ENCODE measurements around the gene LYST. TPM values are rescaled to one million over a fixed set of nuclear protein-coding genes. Genes with fewer than 3 reads are reported as not detected.

LYST gene
- total and polyA plus RNA-seq, 2 donors (not counting 1 experiment from before 2014, with no cell fraction given) = 7.5 to 50.2 TPM

DNA sequence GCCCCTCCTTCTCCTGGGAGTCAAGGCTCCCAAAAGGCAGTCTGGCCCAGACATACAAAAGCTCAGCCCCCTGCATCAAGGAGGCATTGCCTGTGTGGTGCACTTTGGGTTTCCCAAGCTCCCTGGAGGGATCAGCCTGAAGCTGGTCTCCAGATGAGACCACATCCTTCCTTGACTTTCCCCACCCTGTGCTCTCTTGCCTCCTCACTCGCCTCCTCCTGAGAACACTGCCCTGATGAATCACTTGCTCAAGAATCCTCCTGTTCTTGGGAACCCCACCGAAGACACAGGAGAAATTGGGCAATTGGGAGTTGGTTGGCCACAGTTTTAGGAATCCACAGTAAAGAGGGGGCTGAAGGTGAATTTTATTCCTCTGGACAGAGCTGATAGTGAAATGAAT is 34.8 kb upstream of the LYST start:
- Histone ChIP-seq H4K20me1 (ENCODE audit: control insufficient read depth, extremely low read depth, insufficient read depth, low read length) (no peaks in the 10 kb centered on the region), H3K4me3 (replicated peaks in 1 of 4; ENCODE audit: control extremely low read depth in 1 of 4, insufficient read depth in 1 of 4, low read depth in 3 of 4, low read length in 4 of 4) (no peak overlapping the region), H3K79me2 (ENCODE audit: control insufficient read depth, insufficient read depth, low read length) (no peaks in the 10 kb centered on the region), H3K36me3 (ENCODE audit: control insufficient read depth, insufficient read depth, low read length) (no peaks in the 10 kb centered on the region), H3K4me2 (ENCODE audit: extremely low read depth, insufficient read depth, low read length) (no peak overlapping the region), H3K9ac (ENCODE audit: insufficient read depth, low read length) (no peak overlapping the region), H3K27me3 (ENCODE audit: control insufficient read depth, insufficient read depth, low read length) (no peaks in the 10 kb centered on the region), H3K9me3 (ENCODE audit: control insufficient read depth, insufficient read depth, low read depth, low read length) (no peaks in the 10 kb centered on the region), H3K4me1 (ENCODE audit: control insufficient read depth, extremely low read depth, insufficient read depth, low read length) (peaks cover 14% of the 10 kb centered on the region), H3K27ac (ENCODE audit: insufficient read depth, low read length) (no peak overlapping the region), H2AFZ (ENCODE audit: low read length) (no peak overlapping the region)
- DNase-seq (ENCODE audit: low read depth in 2 of 2) = peak; percentile 87 to 88
- TF ChIP-seq EZH2 (IDR thresholded peaks at IDR 0.05; ENCODE audit: low read length, missing control alignments) = no peak
- TF ChIP-seq, protein P1, sequence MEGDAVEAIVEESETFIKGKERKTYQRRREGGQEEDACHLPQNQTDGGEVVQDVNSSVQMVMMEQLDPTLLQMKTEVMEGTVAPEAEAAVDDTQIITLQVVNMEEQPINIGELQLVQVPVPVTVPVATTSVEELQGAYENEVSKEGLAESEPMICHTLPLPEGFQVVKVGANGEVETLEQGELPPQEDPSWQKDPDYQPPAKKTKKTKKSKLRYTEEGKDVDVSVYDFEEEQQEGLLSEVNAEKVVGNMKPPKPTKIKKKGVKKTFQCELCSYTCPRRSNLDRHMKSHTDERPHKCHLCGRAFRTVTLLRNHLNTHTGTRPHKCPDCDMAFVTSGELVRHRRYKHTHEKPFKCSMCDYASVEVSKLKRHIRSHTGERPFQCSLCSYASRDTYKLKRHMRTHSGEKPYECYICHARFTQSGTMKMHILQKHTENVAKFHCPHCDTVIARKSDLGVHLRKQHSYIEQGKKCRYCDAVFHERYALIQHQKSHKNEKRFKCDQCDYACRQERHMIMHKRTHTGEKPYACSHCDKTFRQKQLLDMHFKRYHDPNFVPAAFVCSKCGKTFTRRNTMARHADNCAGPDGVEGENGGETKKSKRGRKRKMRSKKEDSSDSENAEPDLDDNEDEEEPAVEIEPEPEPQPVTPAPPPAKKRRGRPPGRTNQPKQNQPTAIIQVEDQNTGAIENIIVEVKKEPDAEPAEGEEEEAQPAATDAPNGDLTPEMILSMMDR (conservative IDR thresholded peaks at IDR 0.05 in 1 of 2, IDR thresholded peaks at IDR 0.05 in 1 of 2; ENCODE audit: low read depth in 1 of 2, low read length in 2 of 2) = no peak

DNA sequence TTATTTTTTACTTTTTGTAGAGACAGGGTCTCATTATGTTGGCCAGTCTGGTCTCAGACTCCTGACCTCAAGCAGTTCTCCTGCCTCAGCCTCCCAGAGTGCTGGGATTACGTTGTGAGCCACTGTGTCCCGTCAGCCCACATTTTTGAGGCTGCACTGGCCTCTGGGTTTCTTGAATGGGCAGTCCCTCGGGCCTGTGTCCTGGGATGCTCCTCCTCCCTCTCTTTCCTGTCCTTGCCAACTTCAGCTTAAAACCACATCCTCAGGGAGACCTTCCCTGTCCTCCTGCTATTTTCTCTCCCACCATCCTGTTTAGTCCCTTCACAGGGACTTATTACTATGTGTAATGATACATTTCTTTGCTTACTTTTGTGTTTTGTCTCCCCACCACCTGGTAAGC is 31.4 kb upstream of the LYST start:
- H2AFZ ChIP-seq (ENCODE audit: low read length) = no peak overlapping the region
- no peaks in the 10 kb centered on the region for H3K27me3 ChIP-seq (ENCODE audit: control insufficient read depth, insufficient read depth, low read length)
- H3K9me3 ChIP-seq (ENCODE audit: control insufficient read depth, insufficient read depth, low read depth, low read length) = no peaks in the 10 kb centered on the region
- no peak overlapping the region for H3K9ac ChIP-seq (ENCODE audit: insufficient read depth, low read length)
- TF ChIP-seq EZH2 (IDR thresholded peaks at IDR 0.05; ENCODE audit: low read length, missing control alignments) = no peak
- H4K20me1 ChIP-seq (ENCODE audit: control insufficient read depth, extremely low read depth, insufficient read depth, low read length) = no peaks in the 10 kb centered on the region
- no peaks in the 10 kb centered on the region for H3K36me3 ChIP-seq (ENCODE audit: control insufficient read depth, insufficient read depth, low read length)
- DNase-seq (ENCODE audit: low read depth in 2 of 2) = peak in 1 of 2 donors; percentile 67
- H3K4me1 ChIP-seq (ENCODE audit: control insufficient read depth, extremely low read depth, insufficient read depth, low read length) = peaks cover 10% of the 10 kb centered on the region
- H3K79me2 ChIP-seq (ENCODE audit: control insufficient read depth, insufficient read depth, low read length) = no peaks in the 10 kb centered on the region
- H3K4me2 ChIP-seq (ENCODE audit: extremely low read depth, insufficient read depth, low read length) = no peak overlapping the region
- no peak overlapping the region for H3K4me3 ChIP-seq (replicated peaks in 1 of 4; ENCODE audit: control extremely low read depth in 1 of 4, insufficient read depth in 1 of 4, low read depth in 3 of 4, low read length in 4 of 4)
- no peak overlapping the region for H3K27ac ChIP-seq (ENCODE audit: insufficient read depth, low read length)

DNA sequence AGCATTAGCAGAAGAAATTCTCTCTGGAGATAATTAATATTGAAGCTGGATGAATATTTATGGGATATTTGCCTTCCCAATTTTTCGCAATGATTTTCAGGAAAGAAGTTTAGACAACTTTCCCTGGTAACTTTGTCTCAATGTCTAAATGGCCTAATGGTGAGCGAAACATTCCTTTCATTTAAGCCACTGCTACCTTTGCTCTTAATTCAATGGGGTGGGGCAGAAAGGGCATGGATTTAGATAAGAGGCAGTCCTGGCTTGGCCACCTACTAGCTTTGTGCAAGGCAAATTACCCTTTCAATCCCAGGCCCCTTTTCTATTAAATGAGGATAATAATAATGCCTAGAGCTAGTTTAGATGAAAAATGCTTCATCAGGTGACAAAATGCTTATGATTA is 27.1 kb upstream of the LYST start:
- no peak overlapping the region for H3K9ac ChIP-seq (ENCODE audit: insufficient read depth, low read length)
- TF ChIP-seq EZH2 (IDR thresholded peaks at IDR 0.05; ENCODE audit: low read length, missing control alignments) = no peak
- TF ChIP-seq, protein P1 (conservative IDR thresholded peaks at IDR 0.05 in 1 of 2, IDR thresholded peaks at IDR 0.05 in 1 of 2; ENCODE audit: low read depth in 1 of 2, low read length in 2 of 2) = no peak

More for the DNA sequence above, 27.1 kb upstream of the LYST start:
- no peaks in the 10 kb centered on the region for H3K9me3 ChIP-seq (ENCODE audit: control insufficient read depth, insufficient read depth, low read depth, low read length)
- no peaks in the 10 kb centered on the region for H4K20me1 ChIP-seq (ENCODE audit: control insufficient read depth, extremely low read depth, insufficient read depth, low read length)
- H3K4me1 ChIP-seq (ENCODE audit: control insufficient read depth, extremely low read depth, insufficient read depth, low read length) = no peaks in the 10 kb centered on the region
- H3K79me2 ChIP-seq (ENCODE audit: control insufficient read depth, insufficient read depth, low read length) = no peaks in the 10 kb centered on the region
- no peak overlapping the region for H3K4me2 ChIP-seq (ENCODE audit: extremely low read depth, insufficient read depth, low read length)
- H2AFZ ChIP-seq (ENCODE audit: low read length) = no peak overlapping the region
- no peak for DNase-seq (ENCODE audit: low read depth in 2 of 2)
- H3K27me3 ChIP-seq (ENCODE audit: control insufficient read depth, insufficient read depth, low read length) = no peaks in the 10 kb centered on the region
- no peak overlapping the region for H3K4me3 ChIP-seq (replicated peaks in 1 of 4; ENCODE audit: control extremely low read depth in 1 of 4, insufficient read depth in 1 of 4, low read depth in 3 of 4, low read length in 4 of 4)
- no peaks in the 10 kb centered on the region for H3K36me3 ChIP-seq (ENCODE audit: control insufficient read depth, insufficient read depth, low read length)
- no peak overlapping the region for H3K27ac ChIP-seq (ENCODE audit: insufficient read depth, low read length)

Measured in fibroblast of lung (primary cell).